A549 (cell line): ENCODE measurements around the gene NEK1. TPM values are rescaled to one million over a fixed set of nuclear protein-coding genes. Genes with fewer than 3 reads are reported as not detected.
"Not testable (repeated sequence)": the region's sequence is repeated elsewhere in the genome, so short reads cannot be mapped to it uniquely, and the experiment has no call there.

Source experiments
- ATAC-seq, 2 experiments: fragments of 200-7000 bp in 1 of 2; fragments of >200 bp in 1 of 2; cut with Nextera tagmentation in 1 of 2; cut with Tn5 transposase in 1 of 2; 3 replicates each; pipeline versions ENCODE4 v1.8.0 to v1.9.1; 2018 to 2020; ENCODE audit warnings: mild to moderate bottlenecking in 1 of 2, moderate library complexity in 1 of 2
- CTCF ChIA-PET: fragments of 300-600 bp; sonication (Branson Sonifier 250); formaldehyde crosslinking; extraction: SDS; loops from one replicate; lab custom pipeline; 2021; ENCODE audit warnings: antibody characterized with exemption, inconsistent platforms; lab: Yijun Ruan, JAX
- POLR2A ChIA-PET: fragments of 350-600 bp; formaldehyde crosslinking; extraction: SDS; loops from one replicate; lab custom pipeline; 2021; ENCODE audit warnings: antibody characterized with exemption, inconsistent platforms; lab: Yijun Ruan, JAX
- DNase-seq, 2 experiments: peaks; one replicate each; pipeline versions ENCODE4 v3.0.0 to v3.0.0-alpha.2; 2011 to 2016; ENCODE audit warnings: low read depth in 1 of 2, low spot score in 1 of 2
- FAIRE-seq: peaks from 2 replicates; lab custom pipeline; 2011; peaks lifted over from hg19 to GRCh38; lab: Jason Lieb, UNC
- H3K27ac ChIP-seq, 2 experiments: fragments of >200 bp; sonication (Bioruptor Twin); formaldehyde crosslinking; 3 replicates each; pipeline ENCODE4 v1.5.1; 2016 to 2017
- H3K4me1 ChIP-seq: fragments of >200 bp; sonication (Bioruptor Twin); formaldehyde crosslinking; 3 replicates; pipeline ENCODE4 v1.6.1; 2016
- H3K4me2 ChIP-seq: fragments of >200 bp; sonication (Bioruptor Twin); formaldehyde crosslinking; 3 replicates; pipeline ENCODE4 v1.6.1; 2016
- H3K4me3 ChIP-seq: fragments of >200 bp; sonication (Bioruptor Twin); formaldehyde crosslinking; 3 replicates; pipeline ENCODE4 v1.5.1; 2016
- H3K9me3 ChIP-seq: fragments of >200 bp; sonication (Bioruptor Twin); formaldehyde crosslinking; 3 replicates; pipeline ENCODE4 v1.6.1; 2016
- CEBPB ChIP-seq, 2 experiments: fragments of >200 bp in 1 of 2; sonication (Bioruptor Twin) in 1 of 2; formaldehyde crosslinking in 1 of 2; IDR thresholded peaks; 2 replicates each; pipeline ENCODE4 v1.6.1; 2012 to 2016
- CHD4 ChIP-seq: fragments of 200-600 bp; sonication (generic); IDR thresholded peaks from 2 replicates; pipeline ENCODE4 v1.6.1; 2016; ENCODE audit warnings: antibody characterized with exemption, mild to moderate bottlenecking, borderline replicate concordance
- EHMT2 ChIP-seq: fragments of 200-600 bp; sonication (generic); IDR thresholded peaks from 2 replicates; pipeline ENCODE4 v1.6.1; 2016; ENCODE audit warnings: antibody characterized with exemption, low read depth, mild to moderate bottlenecking, moderate library complexity
- ELK1 ChIP-seq: fragments of 150-350 bp; IDR thresholded peaks from 2 replicates; pipeline ENCODE4 v1.6.1; 2014; ENCODE audit warnings: low read depth, mild to moderate bottlenecking, low read length
- EP300 ChIP-seq, 2 experiments: fragments of >200 bp; sonication (Bioruptor Twin); formaldehyde crosslinking; IDR thresholded peaks; 2 replicates in 1 of 2; 3 replicates in 1 of 2; pipeline ENCODE4 v1.6.1; 2016 to 2017
- ESRRA ChIP-seq: fragments of 150-350 bp; IDR thresholded peaks from 2 replicates; pipeline ENCODE4 v1.6.1; 2014; ENCODE audit warnings: mild to moderate bottlenecking, low read length, borderline replicate concordance
- FOSB ChIP-seq: fragments of 250-450 bp; sonication (Bioruptor Pico); IDR thresholded peaks from 2 replicates; pipeline ENCODE4 v1.5.0; 2020; ENCODE audit warnings: mild to moderate bottlenecking, moderate library complexity
- JUN ChIP-seq, 2 experiments: fragments of >200 bp; sonication (Bioruptor Twin); formaldehyde crosslinking; IDR thresholded peaks; 2 replicates in 1 of 2; 3 replicates in 1 of 2; pipeline ENCODE4 v1.6.1; 2016 to 2017
- KDM5A ChIP-seq: fragments of 200-600 bp; sonication (generic); IDR thresholded peaks from 2 replicates; pipeline ENCODE4 v1.6.1; 2016; ENCODE audit warnings: antibody characterized with exemption, mild to moderate bottlenecking
- MAFK ChIP-seq: fragments of 450-650 bp; IDR thresholded peaks from 2 replicates; pipeline ENCODE4 v1.6.1; 2014; ENCODE audit not compliant: partially characterized antibody
- NFE2L2 ChIP-seq: fragments of 150-350 bp; conservative IDR thresholded peaks from 2 replicates; pipeline ENCODE4 v1.6.1; 2014; ENCODE audit warnings: low read length
- POLR2A ChIP-seq: IDR thresholded peaks from 2 replicates; pipeline ENCODE4 v1.6.1; 2012; ENCODE audit warnings: mild to moderate bottlenecking, low read length
- POLR2AphosphoS2 ChIP-seq: conservative IDR thresholded peaks from 2 replicates; pipeline ENCODE4 v1.6.1; 2012; ENCODE audit warnings: low read length, improper control_type of control experiment, inconsistent platforms
- RARB ChIP-seq: fragments of 250-450 bp; sonication (Bioruptor Pico); IDR thresholded peaks from 2 replicates; pipeline ENCODE4 v1.8.0; 2021; ENCODE audit warnings: mild to moderate bottlenecking, moderate library complexity
- REST ChIP-seq: fragments of 200-600 bp; sonication (generic); IDR thresholded peaks from 2 replicates; pipeline ENCODE4 v1.6.1; 2016; ENCODE audit warnings: antibody characterized with exemption, mild to moderate bottlenecking, moderate library complexity
- SMC3 ChIP-seq: fragments of >200 bp; sonication (Bioruptor Twin); formaldehyde crosslinking; IDR thresholded peaks from 3 replicates; pipeline ENCODE4 v1.6.1; 2018; ENCODE audit warnings: inconsistent platforms
- SREBF2 ChIP-seq: fragments of 450-650 bp; IDR thresholded peaks from 2 replicates; pipeline ENCODE4 v1.6.1; 2014; ENCODE audit warnings: mild to moderate bottlenecking, moderate library complexity
- ZNF302 ChIP-seq: fragments of 250-450 bp; sonication (Bioruptor Pico); IDR thresholded peaks from 2 replicates; pipeline ENCODE4 v1.9.0; 2021; ENCODE audit warnings: inconsistent platforms, mild to moderate bottlenecking, moderate library complexity
- ZSCAN20 ChIP-seq: fragments of 250-450 bp; sonication (Bioruptor Pico); IDR thresholded peaks from 2 replicates; pipeline ENCODE4 v1.8.0; 2022; ENCODE audit warnings: mild to moderate bottlenecking, moderate library complexity
- WGBS: methylation state at CpG from one replicate; pipeline ENCODE4 v1.1.6; 2017; ENCODE audit errors: missing lambda C conversion rate; 5-methylcytosine and 5-hydroxymethylcytosine counted together
- polyA plus RNA-seq, 4 experiments: library from polyadenylated mRNA; depleted of rRNA in 3 of 4; stranded (reverse); fragments of >200 nt; fragmentation: RNase III in 1 of 4; extraction: RNeasy Plus Mini Kit Qiagen cat#74134 plus additional on column Dnase treatment in 1 of 4; gene quantifications; 2 replicates in 3 of 4; 3 replicates in 1 of 4; pipeline ENCODE4 v1.2.3, GENCODE V29; 2011 to 2017

Gene NEK1
- polyA plus RNA-seq, 2 of the 4 experiments (the other 2 are of a cell fraction): 3.2 to 5.8 TPM

- no peak for TF ChIP-seq CHD4
- TF ChIP-seq KDM5A: no peak
- no peak for TF ChIP-seq POLR2AphosphoS2
These were observed 46.2 kb downstream of the NEK1 start (continued) for GRCh38 chr4:169566021-169566818.

GRCh38 chr4:169565606-169566005 lies 46.8 kb downstream of the NEK1 start:
- no peaks in the 10 kb centered on the region for H3K4me1 ChIP-seq
- no peaks in the 10 kb centered on the region for H3K9me3 ChIP-seq
- ChIA-PET CTCF (interaction anchor here (1.0 to 2.4 kb wide), 14 partner anchors 8 to 642 kb away, joined by 3 to 10 read pairs (median 4); partner anchors contain the start of gene CBR4), POLR2A (no interaction called here)
- H3K4me2 ChIP-seq: no peak overlapping the region
- 83% methylated on average over 3 of the region's 3 CpGs for WGBS
- no peak for DNase-seq
- no peak for ATAC-seq
- no peak overlapping the region for H3K27ac ChIP-seq
- no peak for TF ChIP-seq ZNF302 (CRISPR knock-in tag)
- TF ChIP-seq FOSB (CRISPR knock-in tag): no peak
- no peak for TF ChIP-seq ZSCAN20 (CRISPR knock-in tag)
- no peak for TF ChIP-seq CEBPB (IDR thresholded peaks at IDR 0.05)
- no peak for TF ChIP-seq ELK1
- TF ChIP-seq RARB: no peak
- no peak for TF ChIP-seq SREBF2
- TF ChIP-seq SMC3: no peak
- TF ChIP-seq MAFK: no peak
- TF ChIP-seq NFE2L2: no peak
- no peak for TF ChIP-seq REST
- no peak for TF ChIP-seq KDM5A
- TF ChIP-seq EP300 (IDR thresholded peaks at IDR 0.05): no peak
- TF ChIP-seq JUN (IDR thresholded peaks at IDR 0.05): no peak
- no peak for TF ChIP-seq POLR2A
- TF ChIP-seq, all 56 proteins: peak for 0
- no peak overlapping the region for H3K4me3 ChIP-seq
- no peak for FAIRE-seq

GRCh38 chr4:169557061-169557636 lies 55.2 kb downstream of the NEK1 start:
- no peak for DNase-seq
- FAIRE-seq: no peak
- CTCF ChIA-PET: interaction anchor here (1.0 kb wide), 1 partner anchor 9 kb away, joined by 6 read pairs; no protein-coding TSS in a partner anchor
- no peak for ATAC-seq
- 86% methylated on average over 1 of the region's 1 CpG for WGBS
- Histone ChIP-seq H3K27ac (no peak overlapping the region), H3K9me3 (no peaks in the 10 kb centered on the region), H3K4me1 (no peaks in the 10 kb centered on the region), H3K4me2 (no peak overlapping the region), H3K4me3 (no peak overlapping the region)
- POLR2A ChIA-PET: no interaction called here
- TF ChIP-seq ESRRA: no peak
- TF ChIP-seq MAFK: peak; percentile 75
- TF ChIP-seq EHMT2: no peak

GRCh38 chr4:169546548-169546947 lies 65.8 kb downstream of the NEK1 start:
- FAIRE-seq, ATAC-seq, H3K27ac ChIP-seq, H3K9me3 ChIP-seq, CTCF ChIA-PET, DNase-seq, H3K4me3 ChIP-seq, H3K4me1 ChIP-seq, H3K4me2 ChIP-seq, POLR2A ChIA-PET: not testable (repeated sequence)
- WGBS: 43% methylated on average over 4 of the region's 4 CpGs
